GM19468 (cell line): ENCODE data around the gene GARIN5B.
"Not testable (repeated sequence)": the region's sequence is repeated elsewhere in the genome, so short reads cannot be mapped to it uniquely, and the experiment has no call there.

Experiments
- ATAC-seq: cut with Tn5 transposase; IDR thresholded peaks from one replicate; pipeline ENCODE4 v1.9.1; 2021; ENCODE audit warnings: mild to moderate bottlenecking, moderate library complexity, moderate number of reproducible peaks; ENCODE audit not compliant: unreplicated experiment; ENCODE audit errors: extremely low read depth

GARIN5B gene

GRCh38 chr19:55362990-55363716, at the start of gene GARIN5B:
TSS of gene GARIN5B (minus strand) at chr19:55363260. CDS start at chr19:55363066, 194 bp downstream.
- ATAC-seq: no peak

- no peak for ATAC-seq
Measured at GRCh38 chr19:55410168-55410567, 47.1 kb upstream of the GARIN5B start.

DNA sequence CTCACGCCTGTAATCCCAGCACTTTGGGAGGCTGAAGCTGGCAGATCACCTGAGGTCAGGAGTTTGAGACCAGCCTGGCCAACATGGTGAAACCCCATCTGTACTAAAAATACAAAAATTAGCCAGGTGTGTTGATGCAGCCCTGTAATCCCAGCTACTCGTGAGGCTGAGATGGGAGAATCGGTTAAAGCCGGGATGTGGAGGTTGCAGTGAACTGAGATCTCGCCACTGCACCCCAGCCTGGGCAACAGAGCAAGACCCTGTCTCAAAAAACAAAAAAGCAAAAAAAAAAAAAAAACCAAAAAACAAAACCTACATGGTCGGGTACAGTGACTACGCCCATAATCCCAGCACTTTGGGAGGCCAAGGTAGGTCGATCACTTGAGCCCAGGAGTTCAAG, 46.1 kb upstream of the GARIN5B start:
- not testable (repeated sequence) for ATAC-seq

DNA sequence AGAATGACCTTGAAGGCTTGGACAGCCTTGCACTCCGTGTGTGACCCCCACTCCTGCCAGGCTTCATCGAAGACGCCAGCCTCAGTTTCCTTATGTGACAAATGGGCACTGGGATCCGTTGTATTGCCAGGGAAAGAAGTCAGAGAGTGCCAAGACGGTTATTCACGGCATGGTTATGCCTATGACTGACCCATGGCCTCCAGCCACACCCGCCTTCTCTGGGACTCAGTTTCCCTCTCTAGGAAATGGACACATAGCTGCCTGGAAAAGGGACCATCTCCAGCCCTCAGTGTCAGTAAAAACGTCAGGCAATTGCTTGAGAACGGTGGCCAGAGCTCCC, 45.4 kb upstream of the GARIN5B start:
- ATAC-seq: no peak

DNA sequence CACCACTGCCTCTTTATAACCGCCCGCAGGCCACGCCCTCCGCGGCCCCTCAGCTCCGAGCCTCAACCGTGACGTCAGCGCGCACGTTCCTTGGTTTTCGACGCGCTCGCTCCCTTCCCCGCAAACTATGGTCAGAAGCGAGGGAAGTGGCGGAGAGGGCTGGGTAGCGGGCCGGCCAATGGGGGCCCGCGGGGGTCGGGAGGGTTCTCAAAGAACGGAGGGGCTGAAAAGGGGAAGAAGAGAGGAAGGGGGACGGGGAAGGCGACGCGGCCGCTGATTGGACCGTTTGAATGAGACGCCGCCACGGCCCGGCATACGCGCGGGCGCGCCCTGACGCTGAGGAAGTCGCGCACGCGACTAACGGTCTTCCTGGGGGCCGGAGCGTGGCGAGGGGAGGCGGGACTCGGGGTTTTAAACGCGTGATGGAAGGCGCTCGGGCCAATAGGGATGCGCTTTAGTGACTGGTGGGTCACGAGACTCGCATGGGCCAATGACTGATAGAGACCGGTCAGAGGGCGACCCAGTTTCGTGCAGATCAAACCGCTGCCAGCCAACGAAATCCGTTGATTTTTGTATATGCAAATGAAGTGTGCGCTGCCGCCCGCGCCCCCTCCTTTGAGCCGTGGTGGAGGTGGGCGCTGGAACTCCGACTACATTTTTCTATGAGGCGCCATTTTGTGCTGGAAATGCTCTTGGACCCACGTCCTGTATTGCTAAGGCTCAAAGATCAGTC, 44.9 kb upstream of the GARIN5B start:
- ATAC-seq: peak; percentile 70

- ATAC-seq: peak; percentile 75
Measured at GRCh38 chr19:55407550-55407799, 44.4 kb upstream of the GARIN5B start, which contains the start of gene UBE2S. TSS of gene UBE2S (minus strand) at chr19:55407788. CDS start at chr19:55407589, 199 bp downstream.

DNA sequence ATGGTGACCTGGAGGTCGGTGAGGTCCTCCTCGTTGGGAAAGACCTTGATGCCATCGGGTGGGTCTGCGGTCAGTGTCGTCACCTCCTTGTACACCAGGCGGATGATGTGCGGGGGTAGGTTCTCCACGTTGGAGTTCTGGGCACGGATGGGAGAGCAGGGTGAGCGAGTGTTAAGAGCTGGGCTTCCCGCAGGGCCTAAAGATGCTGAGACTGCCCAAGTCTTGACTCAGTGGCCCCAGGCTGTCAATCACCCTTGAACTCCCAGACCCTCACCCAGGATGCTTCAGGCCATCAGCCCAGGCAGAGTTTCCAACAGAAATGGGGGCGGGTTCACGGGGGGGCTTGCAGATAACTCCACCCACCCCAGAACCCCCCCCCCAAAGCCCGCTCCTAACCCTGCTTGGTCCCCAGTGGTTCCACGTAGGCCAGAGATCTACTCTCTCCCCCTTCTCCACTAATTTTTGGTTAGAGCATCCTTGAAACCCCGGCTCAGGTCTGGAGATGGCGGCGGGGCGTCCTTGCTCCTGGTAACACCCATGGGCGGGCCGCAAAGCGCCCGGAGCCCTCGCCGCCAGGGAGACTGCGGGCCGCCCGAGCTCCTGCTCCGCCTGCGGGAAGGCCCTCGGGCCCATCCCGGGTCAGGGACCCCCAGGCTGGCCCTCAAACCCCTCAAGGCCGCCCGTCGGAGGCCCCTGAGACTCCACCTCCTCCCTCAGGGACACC, 43.9 kb upstream of the GARIN5B start:
- ATAC-seq: no peak

DNA sequence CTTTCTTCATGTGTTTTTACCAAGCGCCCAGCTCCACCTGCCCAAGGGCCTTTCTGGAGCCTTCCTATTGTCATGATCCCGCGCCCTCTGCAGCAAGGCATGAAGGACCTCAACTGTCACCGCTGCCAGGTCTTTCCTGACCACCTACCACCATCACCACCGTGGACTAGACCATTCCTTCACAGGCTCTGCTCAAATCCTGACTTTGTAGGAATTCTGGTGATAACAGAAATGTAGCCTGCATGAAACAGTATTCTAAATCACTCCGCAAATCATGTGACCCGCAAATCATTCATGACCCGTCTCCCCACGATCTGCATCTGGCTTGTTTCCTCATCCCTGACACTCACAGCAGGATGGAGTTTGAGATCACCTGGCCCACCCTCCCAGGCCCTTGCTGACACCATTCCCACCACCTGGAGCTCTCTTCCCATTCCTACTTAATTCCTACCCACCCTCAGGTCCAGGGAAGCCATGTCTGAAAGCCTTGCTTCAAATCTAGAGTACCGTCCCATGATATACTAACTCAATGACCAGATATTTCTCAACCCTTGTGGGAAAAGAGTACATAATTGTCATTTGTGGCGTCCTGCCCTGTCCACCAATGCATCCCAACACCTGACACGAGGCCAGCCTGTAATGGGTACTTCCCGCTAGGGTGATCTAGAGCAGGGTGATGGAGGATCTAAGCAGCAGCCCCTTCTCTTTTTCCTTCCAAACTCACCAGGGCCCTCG, 43.2 kb upstream of the GARIN5B start:
- no peak for ATAC-seq

GRCh38 chr19:55405638-55406037, 42.6 kb upstream of the GARIN5B start:
- ATAC-seq: no peak

GRCh38 chr19:55402509-55402908, 39.4 kb upstream of the GARIN5B start:
- ATAC-seq: no peak

DNA sequence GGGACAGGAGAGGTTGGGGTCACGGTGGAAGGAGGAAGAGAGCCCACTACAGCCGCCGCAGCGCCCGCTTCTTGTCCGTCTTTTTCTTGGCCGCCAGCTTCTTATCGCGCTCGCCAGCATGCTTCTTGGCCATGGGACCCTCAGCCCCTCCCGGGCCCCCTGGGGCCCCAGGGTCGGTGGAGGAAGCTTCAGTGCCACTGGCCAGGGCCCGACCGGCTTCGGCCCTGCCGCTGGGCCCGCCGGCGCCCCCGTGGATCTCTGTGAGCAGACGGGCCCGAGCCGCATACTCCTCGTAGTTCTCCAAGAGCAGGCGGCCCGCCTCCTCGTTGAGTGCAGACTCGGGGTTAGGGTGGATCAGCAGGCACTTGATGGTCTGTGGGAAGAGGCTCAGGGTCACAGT, 38.3 kb upstream of the GARIN5B start:
- ATAC-seq: not testable (repeated sequence)

- ATAC-seq: no peak
Measured at GRCh38 chr19:55400281-55401087, 37.4 kb upstream of the GARIN5B start.

DNA sequence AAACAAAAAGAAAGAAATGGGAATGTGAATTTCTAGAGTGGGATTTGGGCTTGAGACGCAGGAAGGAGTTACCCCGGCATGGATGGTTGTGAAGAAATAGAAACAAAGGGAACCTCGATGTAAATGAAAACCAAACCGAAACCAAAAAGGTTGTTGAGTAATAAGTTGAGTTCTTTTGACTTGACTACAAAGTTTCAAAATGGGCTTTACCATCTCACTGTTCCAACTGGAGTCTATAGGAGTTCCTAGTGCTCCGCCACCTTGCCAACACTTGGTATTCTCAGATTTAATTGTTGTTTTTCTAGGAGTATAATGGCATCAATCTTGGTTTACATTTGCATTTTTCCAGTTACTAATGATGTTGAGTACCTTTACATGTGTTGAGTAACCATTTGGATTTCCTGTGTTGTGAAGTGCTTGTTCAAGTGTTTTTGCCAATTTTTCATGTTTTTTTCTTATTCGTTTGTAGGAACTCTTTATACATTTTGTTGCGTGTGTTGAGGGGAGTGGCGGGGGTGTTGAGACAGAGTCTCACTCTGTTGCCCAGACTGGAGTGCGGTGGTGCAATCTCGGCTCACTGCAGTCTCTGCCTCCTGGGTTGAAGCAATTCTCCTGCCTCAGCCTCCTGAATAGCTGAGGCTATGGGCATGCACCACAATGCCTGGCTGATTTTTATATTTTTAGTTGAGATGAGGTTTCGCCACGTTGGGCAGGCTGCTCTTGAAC, 35.3 kb upstream of the GARIN5B start:
- ATAC-seq: no peak

DNA sequence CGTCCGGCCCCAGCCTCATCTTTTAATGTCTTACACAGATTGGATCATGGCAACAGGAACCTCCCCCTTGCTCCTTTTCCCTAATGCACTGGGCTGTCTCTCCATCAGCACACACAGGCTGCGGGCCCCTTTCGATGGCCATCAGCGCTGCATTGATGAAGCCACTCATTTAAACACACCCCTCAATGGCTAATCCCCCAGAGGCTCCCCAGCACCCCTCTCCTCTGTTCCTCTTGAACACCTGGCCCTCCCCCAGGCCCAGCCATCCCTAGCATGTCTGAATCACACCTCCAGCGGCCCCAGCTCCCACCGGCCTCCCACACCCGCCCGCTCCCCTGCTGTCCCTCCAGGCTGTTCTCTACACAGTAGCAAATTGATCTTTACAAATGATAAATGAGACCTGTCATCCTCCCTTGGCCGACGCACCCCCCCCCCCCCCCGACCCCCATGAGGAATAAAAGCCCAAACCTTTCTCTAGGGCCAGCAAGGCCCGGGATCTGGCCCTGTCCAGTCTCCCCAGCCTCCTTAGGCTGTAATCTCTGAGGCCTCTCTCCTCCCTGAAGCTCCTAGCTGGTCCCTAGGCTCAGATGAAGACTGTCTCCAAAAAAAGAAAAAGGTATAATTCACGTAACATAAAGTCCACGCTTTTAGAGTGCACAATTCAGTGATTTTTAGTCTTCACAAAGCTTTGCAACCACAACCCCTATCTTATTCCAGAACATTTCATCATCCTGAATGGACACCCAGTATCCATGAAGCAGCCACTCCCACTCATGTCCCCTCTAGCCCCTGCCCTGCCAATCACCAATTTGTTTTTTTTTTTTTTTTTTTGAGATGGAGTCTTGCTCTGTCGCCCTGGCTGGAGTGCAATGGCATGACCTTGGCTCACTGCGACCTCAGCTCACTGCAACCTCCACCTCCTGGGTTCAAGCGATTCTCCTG, 30.0 kb upstream of the GARIN5B start:
- ATAC-seq: no peak

GRCh38 chr19:55391702-55392615, 28.9 kb upstream of the GARIN5B start:
- no peak for ATAC-seq

GRCh38 chr19:55391191-55391670, 28.2 kb upstream of the GARIN5B start:
- no peak for ATAC-seq

GRCh38 chr19:55390461-55390880, 27.4 kb upstream of the GARIN5B start:
- no peak for ATAC-seq
